ENCODE results near the gene NUDT21.
"Not testable (repeated sequence)": the region's sequence is repeated elsewhere in the genome, so short reads cannot be mapped to it uniquely, and the experiment has no call there.

NUDT21 gene

DNA sequence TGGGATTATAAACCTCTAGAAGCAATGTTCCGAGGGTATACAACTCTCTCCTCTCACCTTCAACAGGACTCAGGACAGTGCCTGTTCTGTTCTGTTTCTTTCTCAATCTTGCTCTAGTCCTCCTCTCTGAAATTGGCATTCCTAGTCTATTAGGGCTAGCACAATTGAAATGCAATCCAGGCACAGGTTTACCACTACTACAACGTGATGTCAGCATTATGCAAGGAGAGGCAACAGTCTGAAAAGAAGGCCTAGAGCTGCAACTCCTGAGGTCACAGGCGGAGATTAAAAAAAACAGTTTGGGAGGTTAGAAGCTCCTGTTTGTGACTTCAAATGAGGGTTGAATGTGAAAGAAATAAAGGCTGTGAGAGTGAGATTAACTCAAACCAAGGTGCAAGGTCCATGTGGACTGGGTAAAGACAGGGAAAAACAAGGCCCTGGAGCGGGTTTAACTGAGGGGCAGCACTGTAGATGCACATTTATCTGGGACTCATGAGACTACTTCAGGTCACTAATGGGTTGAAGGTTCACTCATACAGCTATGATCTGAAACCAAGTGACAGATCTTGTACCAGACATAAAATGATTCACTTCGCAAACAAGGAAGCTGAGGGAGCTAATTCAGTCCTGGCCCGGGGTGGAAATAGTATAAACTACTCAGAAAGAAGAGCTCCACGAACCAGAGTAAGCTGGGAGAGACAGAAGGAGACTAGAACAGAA, 42.6 kb downstream of the NUDT21 start:
- H3K27ac ChIP-seq = 0 out of 2 replicates have a peak overlapping the region, but pooled peaks have one; percentile 14
- no peak for TF ChIP-seq ZFX (IDR thresholded peaks at IDR 0.05; ENCODE audit: borderline replicate concordance)
- TF ChIP-seq, protein P1, sequence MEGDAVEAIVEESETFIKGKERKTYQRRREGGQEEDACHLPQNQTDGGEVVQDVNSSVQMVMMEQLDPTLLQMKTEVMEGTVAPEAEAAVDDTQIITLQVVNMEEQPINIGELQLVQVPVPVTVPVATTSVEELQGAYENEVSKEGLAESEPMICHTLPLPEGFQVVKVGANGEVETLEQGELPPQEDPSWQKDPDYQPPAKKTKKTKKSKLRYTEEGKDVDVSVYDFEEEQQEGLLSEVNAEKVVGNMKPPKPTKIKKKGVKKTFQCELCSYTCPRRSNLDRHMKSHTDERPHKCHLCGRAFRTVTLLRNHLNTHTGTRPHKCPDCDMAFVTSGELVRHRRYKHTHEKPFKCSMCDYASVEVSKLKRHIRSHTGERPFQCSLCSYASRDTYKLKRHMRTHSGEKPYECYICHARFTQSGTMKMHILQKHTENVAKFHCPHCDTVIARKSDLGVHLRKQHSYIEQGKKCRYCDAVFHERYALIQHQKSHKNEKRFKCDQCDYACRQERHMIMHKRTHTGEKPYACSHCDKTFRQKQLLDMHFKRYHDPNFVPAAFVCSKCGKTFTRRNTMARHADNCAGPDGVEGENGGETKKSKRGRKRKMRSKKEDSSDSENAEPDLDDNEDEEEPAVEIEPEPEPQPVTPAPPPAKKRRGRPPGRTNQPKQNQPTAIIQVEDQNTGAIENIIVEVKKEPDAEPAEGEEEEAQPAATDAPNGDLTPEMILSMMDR (IDR thresholded peaks at IDR 0.05) = no peak

DNA sequence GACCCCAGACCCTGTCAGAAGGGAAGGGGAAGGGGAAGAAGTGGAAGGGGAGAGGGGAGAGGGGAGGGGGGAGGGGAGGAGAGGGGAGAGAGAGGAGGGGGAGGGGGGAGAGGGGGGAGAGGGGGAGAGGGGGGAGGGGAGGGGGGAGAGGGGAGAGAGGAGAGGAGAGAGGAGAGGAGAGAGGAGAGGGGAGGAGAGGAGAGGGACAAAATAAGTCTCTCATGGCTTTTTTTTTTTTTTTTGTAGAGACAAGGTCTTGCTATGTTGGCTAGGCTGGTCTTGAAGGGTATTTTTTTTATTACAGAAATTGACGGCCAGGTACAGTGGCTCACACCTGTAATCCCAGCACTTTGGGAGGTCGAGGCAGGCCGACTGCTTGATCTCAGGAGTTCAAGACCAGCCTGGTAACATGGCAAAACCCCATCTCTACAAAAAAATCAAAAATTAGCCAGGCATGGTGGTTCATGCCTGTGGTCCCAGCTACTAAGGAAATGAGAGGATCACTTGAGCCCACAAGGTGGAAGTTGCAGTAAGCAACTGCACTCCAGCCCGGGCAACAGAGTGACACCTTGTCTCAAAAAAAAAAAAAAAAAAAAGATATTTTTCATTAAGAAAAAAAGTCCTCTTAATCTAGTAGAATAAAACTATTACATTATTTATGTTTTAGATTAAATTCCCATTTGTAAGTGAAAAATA, 45.0 kb downstream of the NUDT21 start:
- H3K27ac ChIP-seq = no peak overlapping the region

DNA sequence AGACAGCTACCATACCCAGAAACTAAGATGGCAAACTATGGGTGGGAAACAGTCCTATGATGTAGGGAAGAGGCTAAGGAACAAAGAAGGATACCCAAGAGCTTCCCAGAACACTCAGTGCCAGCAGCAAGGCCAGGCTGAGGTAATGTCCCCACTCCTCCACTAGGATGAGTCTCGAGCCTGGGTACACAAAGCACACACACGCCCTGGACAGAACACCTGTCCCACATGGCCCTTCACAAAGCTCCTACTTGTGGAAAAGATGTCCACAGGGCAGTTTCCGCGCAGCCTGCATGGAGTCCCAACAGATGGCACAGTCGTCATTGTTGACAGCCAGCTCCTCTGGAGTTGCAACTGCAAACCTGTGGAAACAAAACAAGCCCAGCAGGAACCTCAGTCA, 49.6 kb downstream of the NUDT21 start:
- TF ChIP-seq ZFX (IDR thresholded peaks at IDR 0.05; ENCODE audit: borderline replicate concordance) = no peak
- TF ChIP-seq, protein P1 (IDR thresholded peaks at IDR 0.05) = peak; percentile 46
- no peak overlapping the region for H3K27ac ChIP-seq

More for the DNA sequence above, 45.0 kb downstream of the NUDT21 start:
- TF ChIP-seq, protein P1 (IDR thresholded peaks at IDR 0.05) = no peak
- no peak for TF ChIP-seq ZFX (IDR thresholded peaks at IDR 0.05; ENCODE audit: borderline replicate concordance)

DNA sequence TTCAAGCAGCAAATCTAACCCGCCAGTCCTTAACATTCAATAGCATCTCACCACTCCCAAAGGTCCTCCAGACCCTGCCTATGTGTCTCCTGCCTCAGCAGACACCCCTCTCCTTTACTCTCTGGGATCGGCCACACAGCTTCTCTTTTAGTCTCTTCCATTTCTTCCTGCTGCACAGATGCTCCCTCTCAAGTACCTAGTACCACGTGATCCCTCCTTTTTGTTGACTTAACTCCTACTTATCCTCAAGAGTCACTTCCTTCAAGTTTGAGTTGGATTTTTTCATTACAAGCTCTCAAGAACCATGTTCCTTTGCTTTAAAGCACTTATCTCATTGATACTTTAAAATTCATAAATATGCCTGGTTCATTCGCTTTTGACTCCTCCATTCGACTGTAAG, 50.7 kb downstream of the NUDT21 start:
- TF ChIP-seq ZFX (IDR thresholded peaks at IDR 0.05; ENCODE audit: borderline replicate concordance) = no peak
- TF ChIP-seq, protein P1 (IDR thresholded peaks at IDR 0.05) = no peak
- H3K27ac ChIP-seq = no peak overlapping the region

DNA sequence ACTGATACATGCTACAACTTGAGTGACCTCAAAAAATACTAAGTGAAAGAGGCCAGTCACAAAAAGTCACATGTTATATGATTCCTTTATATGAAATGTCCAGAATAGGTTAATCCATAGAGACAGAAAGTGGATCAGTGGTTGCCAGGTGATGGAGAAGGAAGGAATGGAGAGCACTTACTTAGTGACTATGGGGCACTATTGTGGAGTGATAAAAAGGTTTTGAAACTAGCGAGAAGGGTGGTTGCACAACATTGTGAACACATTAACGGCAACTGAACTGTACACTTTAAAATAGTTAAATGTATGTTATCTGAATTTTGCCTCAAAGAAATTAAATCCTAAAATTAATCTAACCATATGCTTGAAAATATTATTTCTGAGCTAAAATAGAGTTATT, 51.6 kb downstream of the NUDT21 start:
- TF ChIP-seq, protein P1 (IDR thresholded peaks at IDR 0.05) = no peak
- TF ChIP-seq ZFX (IDR thresholded peaks at IDR 0.05; ENCODE audit: borderline replicate concordance) = no peak
- no peak overlapping the region for H3K27ac ChIP-seq

DNA sequence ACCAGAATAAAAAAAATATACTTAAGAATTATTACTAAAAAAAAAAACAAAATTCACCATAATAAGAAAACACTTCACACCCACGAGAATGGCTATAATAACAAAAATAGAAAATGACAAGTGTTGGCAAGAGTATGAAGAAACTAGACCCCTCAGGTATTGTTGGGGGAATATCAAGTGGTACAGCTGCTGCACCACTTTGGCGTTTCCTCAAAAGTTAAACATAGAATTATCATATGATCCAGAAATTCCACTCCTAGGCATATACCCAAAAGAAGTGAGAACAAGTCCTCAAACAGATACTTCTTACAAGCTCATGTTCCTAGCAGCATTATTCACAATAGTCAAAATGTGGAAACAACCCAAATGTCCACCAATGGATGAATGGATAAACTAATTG, 52.1 kb downstream of the NUDT21 start:
- no peak for TF ChIP-seq ZFX (IDR thresholded peaks at IDR 0.05; ENCODE audit: borderline replicate concordance)
- TF ChIP-seq, protein P1 (IDR thresholded peaks at IDR 0.05) = no peak
- H3K27ac ChIP-seq = no peak overlapping the region

DNA sequence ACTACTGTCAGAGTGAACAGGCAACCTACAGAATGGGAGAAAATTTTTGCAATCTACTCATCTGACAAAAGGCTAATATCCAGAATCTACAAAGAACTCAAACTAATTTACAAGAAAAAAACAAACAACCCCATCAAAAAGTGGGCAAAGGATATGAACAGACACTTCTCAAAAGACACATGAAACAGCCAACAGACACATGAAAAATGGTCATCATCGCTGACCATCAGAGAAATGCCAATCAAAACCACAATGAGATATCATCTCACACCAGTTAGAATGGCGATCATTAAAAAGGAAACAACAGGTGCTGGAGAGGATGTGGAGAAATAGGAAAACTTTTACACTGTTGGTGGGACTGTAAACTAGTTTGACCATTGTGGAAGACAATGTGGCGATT, 54.4 kb downstream of the NUDT21 start:
- H3K27ac ChIP-seq = not testable (repeated sequence)
